Glutamatergic neuron (in vitro differentiated cells): ENCODE results near the gene TRA2B. TPM values are rescaled to one million over a fixed set of nuclear protein-coding genes. Genes with fewer than 3 reads are reported as not detected.

Experiments used
- DNase-seq: peaks from one replicate; pipeline ENCODE4 v3.0.0; 2022
- H3K27ac Mint-ChIP-seq: one replicate; pipeline ENCODE4 v1.8.0; 2020; ENCODE audit warnings: mild to moderate bottlenecking, mixed read lengths, inconsistent platforms; ENCODE audit not compliant: unreplicated experiment
- H3K27me3 Mint-ChIP-seq: one replicate; pipeline ENCODE4 v1.8.0; 2020; ENCODE audit warnings: mild to moderate bottlenecking, moderate library complexity, mixed read lengths, inconsistent platforms; ENCODE audit not compliant: unreplicated experiment
- H3K36me3 Mint-ChIP-seq: one replicate; pipeline ENCODE4 v1.8.0; 2020; ENCODE audit warnings: mild to moderate bottlenecking, mixed read lengths, inconsistent platforms; ENCODE audit not compliant: unreplicated experiment
- H3K4me1 Mint-ChIP-seq: one replicate; pipeline ENCODE4 v1.8.0; 2020; ENCODE audit warnings: mild to moderate bottlenecking, low read depth, mixed read lengths, inconsistent platforms; ENCODE audit not compliant: unreplicated experiment
- H3K4me3 Mint-ChIP-seq: one replicate; pipeline ENCODE4 v1.8.0; 2020; ENCODE audit warnings: mild to moderate bottlenecking, mixed read lengths, inconsistent platforms; ENCODE audit not compliant: unreplicated experiment
- H3K9me3 Mint-ChIP-seq: one replicate; pipeline ENCODE4 v1.8.0; 2020; ENCODE audit warnings: mild to moderate bottlenecking, moderate library complexity, mixed read lengths, inconsistent platforms; ENCODE audit not compliant: unreplicated experiment
- total RNA-seq: library from RNA; stranded (reverse); fragmentation: NEBNext Ultra II Directional; extraction: Animal tissue kit (Norgen Biotek cat#: 25700); gene quantifications from one replicate; pipeline ENCODE4 v1.2.1, GENCODE V29; 2021; ENCODE audit not compliant: unreplicated experiment
- TF ChIP-seq, protein P1 (sequence below): fragments of 200-600 bp; sonication (generic); IDR thresholded peaks from one replicate; pipeline ENCODE4 v1.5.0; 2021; ENCODE audit not compliant: partially characterized antibody, unreplicated experiment

TRA2B gene
- total RNA-seq, 1 donor from 2014 or later, result 160 TPM

DNA sequence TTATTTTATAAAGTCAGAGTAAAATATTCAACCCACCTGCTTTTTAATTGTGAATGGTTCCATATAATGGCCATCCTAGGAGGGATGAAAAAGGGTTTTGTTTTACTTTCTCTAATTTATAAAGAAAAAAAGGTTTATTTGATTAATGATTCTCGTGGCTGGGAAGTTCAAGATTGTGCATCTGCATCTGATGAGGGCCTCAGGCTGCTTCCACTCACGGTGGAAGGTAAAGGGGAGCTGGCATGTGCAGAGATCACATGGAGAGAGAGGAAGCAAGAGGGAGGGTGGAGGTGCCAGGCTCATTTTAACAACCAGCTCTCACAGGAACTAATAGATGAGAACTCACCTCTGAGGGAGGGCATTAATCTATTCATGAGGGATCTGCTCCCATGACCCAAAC is 27.7 kb upstream of the TRA2B start:
- no peaks in the 10 kb centered on the region for H3K9me3 Mint-ChIP-seq
- TF ChIP-seq, protein P1, sequence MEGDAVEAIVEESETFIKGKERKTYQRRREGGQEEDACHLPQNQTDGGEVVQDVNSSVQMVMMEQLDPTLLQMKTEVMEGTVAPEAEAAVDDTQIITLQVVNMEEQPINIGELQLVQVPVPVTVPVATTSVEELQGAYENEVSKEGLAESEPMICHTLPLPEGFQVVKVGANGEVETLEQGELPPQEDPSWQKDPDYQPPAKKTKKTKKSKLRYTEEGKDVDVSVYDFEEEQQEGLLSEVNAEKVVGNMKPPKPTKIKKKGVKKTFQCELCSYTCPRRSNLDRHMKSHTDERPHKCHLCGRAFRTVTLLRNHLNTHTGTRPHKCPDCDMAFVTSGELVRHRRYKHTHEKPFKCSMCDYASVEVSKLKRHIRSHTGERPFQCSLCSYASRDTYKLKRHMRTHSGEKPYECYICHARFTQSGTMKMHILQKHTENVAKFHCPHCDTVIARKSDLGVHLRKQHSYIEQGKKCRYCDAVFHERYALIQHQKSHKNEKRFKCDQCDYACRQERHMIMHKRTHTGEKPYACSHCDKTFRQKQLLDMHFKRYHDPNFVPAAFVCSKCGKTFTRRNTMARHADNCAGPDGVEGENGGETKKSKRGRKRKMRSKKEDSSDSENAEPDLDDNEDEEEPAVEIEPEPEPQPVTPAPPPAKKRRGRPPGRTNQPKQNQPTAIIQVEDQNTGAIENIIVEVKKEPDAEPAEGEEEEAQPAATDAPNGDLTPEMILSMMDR, result no peak
- no peak overlapping the region for H3K4me3 Mint-ChIP-seq
- DNase-seq, result no peak
- no peak overlapping the region for H3K27ac Mint-ChIP-seq
- peaks cover 2% of the 10 kb centered on the region for H3K27me3 Mint-ChIP-seq
- no peaks in the 10 kb centered on the region for H3K36me3 Mint-ChIP-seq
- no peaks in the 10 kb centered on the region for H3K4me1 Mint-ChIP-seq

DNA sequence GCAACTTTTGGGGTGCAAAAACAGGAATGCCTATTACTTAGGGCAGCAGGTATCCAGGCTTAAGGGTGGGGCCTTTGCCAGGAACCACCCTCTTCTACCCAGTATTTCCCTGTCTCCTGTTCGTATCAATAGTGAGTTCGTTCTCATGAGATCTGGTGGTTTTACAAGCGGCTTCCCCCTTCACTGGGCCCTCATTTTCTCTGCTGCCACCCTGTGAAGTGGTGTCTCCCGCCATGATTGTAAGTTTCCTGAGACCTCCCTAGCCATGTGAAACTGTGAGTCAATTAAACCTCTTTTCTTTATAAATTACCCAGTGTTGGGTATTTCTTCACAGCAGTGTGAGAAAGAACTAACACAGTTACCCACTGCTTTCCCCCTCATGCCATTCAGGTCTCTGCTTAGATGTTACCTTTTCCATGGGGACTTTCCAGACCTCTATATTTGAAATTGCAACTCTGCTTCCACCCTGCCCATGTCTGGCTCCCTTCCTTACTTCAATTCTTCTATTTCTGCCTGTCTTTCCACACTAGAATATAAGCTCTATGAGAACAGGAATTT is 23.9 kb upstream of the TRA2B start:
- Mint-ChIP-seq H3K4me3 (no peak overlapping the region), H3K27ac (no peak overlapping the region), H3K4me1 (no peaks in the 10 kb centered on the region), H3K36me3 (no peaks in the 10 kb centered on the region), H3K27me3 (no peaks in the 10 kb centered on the region), H3K9me3 (no peaks in the 10 kb centered on the region)
- TF ChIP-seq, protein P1, result no peak
- no peak for DNase-seq

DNA sequence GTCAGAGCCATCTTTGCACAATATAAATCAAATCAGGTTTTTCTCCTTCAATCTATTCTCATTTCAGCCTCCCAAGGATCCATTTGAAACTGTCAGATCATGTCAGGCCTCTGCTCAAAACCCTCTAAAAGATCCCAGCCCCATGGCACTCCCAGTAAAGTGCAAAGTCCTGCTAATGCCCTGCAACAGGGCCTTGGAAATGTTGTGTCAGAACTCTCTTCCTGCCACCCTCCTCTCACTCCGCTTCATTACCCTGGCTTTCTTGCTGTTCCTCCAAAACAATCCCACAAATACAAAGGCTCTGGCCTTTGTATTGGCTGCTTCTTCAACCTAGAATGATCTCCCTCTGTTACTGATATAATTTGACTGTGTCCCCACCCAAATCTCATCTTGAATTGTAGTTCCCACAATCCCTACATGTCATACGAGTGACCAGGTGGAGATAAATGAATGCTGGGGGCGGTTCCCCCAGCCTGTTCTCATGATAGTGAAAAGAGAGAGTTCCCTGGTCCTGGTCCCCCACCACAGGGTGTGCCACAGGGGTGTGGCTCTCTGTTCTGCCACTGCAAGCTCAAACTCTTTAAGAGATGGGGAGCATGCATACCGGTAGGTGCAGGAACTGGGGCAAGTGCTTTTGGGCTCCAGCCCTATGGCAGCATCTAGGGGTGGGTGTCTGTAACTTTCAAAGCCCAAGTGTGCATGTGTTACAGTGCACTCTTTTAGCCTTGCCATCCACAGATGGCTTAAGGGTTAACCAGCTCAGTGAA is 22.9 kb upstream of the TRA2B start:
- Mint-ChIP-seq H3K9me3 (no peaks in the 10 kb centered on the region), H3K4me3 (no peak overlapping the region)
- TF ChIP-seq, protein P1, result no peak

DNA sequence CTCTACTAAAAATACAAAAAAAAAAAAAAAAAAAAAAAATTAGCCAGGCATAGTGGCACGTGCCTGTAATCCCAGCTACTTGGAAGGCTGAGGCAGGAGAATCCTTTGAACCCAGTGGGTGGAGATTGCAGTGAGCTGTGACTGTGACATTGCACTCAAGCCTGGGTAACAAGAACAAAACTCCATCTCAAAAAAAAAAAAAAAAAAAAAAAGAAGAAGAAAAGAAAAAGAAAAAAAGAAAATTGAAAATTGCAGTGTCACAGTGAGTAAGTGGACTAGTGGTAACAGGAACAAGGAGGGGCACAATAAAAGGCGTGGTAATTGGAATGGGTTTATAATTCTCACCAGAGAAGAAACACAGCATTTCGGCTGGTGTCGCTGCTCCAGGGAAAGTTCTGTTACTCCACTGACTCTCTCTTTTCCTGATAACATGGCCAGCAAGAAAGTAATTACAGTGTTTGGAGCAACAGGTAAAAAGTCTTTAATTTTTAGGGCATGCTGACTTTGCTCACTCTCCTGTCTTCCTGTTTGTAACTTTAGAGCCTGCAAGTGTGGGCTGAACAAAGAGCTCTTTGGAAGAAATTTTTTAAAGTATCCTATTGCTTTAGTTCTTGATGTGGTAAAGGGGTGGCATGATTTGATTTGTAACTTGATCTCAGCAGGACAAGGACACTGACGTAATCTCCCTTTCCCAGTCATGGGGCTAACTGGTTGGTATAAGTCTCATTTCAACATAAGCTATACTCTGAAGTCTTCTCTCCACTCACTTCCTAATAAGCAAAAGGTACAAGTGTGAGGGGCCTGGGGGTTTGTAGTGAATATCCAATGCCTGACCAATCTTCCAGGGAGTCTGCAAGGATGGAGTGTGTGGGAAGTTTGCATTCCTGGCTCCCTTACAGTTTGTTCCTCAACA is 22.1 kb upstream of the TRA2B start:
- TF ChIP-seq, protein P1, result no peak
- Mint-ChIP-seq H3K27me3 (no peaks in the 10 kb centered on the region), H3K36me3 (no peaks in the 10 kb centered on the region), H3K27ac (no peak overlapping the region), H3K4me1 (no peaks in the 10 kb centered on the region), H3K4me3 (no peak overlapping the region), H3K9me3 (no peaks in the 10 kb centered on the region)
- DNase-seq, result no peak

More for the DNA sequence above, 22.9 kb upstream of the TRA2B start:
- Mint-ChIP-seq H3K27ac (no peak overlapping the region), H3K4me1 (no peaks in the 10 kb centered on the region), H3K27me3 (no peaks in the 10 kb centered on the region), H3K36me3 (no peaks in the 10 kb centered on the region)
- DNase-seq, result no peak
